HG03097 (cell line): ENCODE measurements around the gene GPR151.
"Not testable (repeated sequence)": the region's sequence is repeated elsewhere in the genome, so short reads cannot be mapped to it uniquely, and the experiment has no call there.

ENCODE experiments used
- ATAC-seq: cut with Tn5 transposase; IDR thresholded peaks from one replicate; pipeline ENCODE4 v1.9.1; 2021; ENCODE audit not compliant: unreplicated experiment, low FRiP score

The GPR151 gene

DNA sequence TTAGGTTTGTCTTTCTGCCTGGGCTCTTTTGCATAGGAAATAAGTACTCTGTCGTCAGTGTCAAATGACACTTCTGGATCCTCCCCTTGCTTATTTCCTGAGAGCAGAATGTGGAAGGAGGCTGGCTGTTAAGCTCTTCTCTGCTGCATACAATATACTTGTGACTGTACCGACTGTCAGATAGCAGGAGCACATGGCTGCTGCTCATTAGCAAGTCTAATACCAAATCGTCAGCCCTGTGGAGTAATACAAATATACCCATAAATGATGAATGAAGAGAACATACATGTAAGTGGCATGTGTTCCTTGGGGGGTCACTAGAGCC lies at the start of gene GPR151:
Gene GPR151, minus strand, starts transcription at position 40 of the 325 bp plus-strand sequence. CDS start 77 bp downstream, outside the sequence.
- ATAC-seq, result no peak

DNA sequence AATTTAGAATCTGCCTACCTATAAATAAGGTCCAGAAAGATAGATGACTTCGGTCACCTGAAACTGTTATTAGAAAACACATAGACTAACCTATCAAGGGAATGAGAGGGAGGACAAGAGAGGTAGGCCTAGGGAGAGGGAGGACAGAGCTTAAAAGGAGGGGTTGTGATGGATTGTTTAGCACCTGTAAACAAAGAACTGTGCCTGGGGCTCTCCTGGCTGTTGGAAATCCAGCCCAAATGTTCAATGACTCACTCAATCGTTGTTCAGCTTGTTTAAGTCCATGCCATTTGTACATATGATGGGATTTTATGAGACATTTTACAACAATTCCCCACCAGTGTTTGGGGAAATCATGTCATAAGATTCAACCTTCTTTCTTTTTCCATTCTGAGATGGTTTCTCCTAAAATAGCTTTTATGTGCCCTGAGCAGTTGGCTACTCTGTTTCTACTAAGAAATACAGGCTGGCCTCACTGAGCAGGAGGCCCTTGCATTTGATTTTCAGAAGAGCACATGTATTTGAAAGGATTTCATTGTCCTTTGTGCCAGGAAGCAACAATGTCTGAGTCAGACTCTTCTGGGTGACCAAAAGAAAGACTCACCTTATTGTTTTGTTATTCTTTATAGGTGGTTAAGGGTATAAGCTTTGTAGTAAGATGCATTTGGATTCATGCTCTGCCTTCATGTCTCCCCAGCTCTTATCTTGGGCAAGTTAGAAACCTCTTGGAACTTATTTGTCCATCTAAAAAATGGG lies 48.2 kb upstream of the GPR151 start:
- no peak for ATAC-seq

DNA sequence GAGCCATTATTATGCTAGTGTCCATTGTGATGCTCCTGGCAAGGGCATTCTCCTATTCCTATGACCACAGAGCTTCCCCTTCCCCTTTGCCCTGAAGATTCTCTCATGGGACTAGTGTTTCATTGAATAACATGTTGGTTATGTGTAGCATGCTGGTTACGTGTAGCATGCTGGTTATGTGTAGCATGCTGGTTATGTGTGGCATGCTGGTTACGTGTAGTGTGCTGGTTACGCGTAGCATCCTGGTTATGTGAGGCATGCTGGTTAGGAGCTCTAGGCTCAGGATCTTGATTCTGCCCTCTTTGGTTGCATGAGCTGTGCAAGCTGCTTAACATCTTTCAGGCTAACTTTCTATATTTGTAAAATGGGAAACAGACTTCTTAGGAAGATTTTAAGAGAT lies 46.5 kb upstream of the GPR151 start:
- ATAC-seq, result no peak

DNA sequence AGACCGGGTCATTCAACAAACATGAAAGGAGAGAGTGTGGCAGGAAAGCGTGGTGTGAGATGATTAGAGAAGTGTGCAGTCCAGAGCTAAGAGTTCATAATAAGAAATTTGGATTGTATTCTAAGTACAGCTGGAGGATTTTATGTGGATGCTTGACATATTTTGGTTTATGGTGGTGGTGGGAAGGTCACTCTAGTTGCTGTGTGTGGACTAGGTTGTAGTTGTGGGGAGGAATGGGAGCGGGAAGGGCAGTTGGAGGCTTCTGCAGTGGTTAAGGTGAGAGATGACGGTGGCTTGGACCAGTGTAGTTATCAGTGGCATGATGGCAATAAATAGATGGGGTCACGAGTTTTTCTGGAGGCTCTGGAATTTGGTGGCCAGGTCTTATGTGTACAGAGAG lies 45.7 kb upstream of the GPR151 start:
- ATAC-seq, result no peak

DNA sequence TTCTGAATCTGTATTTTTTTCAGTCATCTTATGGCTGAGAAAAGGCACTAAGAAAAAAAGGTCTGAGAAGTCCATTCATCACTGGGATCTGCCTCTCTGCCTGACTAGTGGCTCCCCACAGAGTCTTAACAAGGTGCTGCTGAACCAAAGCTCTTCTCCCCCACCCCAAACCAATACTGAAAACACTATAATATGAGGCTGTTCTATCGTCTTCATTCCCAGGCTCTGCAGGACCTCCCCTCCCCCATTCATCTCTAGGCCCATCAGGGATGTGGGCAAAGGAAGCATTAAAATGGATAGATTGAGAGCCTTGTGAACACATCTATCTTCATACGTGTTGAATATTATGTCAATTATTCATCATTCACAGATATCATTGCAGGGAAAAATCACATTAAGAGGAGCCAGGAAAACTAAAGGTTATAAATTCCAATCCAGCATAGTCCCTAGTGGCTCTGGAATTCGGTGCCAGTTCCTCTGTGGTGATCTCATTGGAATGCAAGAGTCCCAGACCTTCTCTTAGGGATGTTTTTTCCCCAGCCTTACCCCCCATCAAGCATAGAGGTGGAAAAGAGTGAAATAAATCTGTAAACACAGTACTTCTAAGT lies 44.3 kb upstream of the GPR151 start:
- ATAC-seq, result no peak

DNA sequence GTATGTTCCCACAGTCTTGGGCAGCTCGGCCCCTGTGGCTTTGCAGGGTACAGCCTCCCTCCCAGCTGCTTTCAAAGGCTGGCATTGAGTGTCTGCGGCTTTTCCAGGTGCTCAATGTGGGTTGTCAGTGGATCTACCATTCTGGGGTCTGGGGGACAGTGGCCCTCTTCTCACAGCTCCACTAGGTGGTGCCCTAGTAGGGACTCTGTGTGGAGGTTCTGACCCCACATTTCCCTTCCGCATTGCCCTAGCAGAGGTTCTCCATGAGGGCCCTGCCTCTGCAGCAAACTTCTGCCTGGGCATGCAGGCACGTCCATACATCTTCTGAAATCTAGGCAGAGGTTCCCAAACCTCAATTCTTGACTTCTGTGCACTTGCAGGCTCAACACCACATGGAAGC lies 40.9 kb upstream of the GPR151 start:
- not testable (repeated sequence) for ATAC-seq

DNA sequence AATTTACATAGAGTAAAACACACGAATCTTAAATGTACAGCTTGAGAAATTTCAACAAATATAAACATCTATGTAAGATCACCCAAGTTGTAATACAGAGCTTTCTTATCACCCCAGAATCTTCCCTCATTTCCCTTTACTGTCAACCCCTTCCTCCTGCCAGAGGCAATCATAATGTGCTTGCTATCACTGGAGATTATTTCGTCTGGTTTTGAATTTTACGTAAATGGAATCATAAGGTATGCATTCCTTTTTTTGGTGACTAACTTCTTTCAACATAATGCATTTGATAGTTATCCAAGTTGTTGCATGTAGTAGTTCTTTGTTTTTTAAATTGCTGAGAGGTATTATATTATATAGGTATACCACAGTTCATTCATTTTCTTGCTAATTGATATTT lies 37.5 kb upstream of the GPR151 start:
- no peak for ATAC-seq

DNA sequence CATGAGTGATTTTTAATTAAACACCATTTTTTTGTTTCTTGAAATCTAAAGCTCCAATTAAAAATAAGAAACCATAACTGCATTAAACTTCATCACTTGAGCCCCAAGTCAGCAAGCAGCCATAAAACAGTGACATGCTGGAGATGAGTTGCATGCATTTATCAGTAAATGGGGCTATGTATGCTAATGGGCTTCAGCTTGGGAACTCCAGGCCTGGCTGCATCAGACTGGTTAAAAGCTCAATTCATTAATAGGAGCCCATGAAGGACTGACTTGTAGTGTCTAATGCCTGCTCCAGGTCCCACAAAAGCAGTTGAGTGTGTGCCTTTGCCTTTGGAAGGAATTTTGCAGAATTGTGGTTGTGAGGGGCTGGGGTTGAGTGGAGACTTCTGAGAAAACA lies 33.6 kb upstream of the GPR151 start:
- ATAC-seq, result no peak

DNA sequence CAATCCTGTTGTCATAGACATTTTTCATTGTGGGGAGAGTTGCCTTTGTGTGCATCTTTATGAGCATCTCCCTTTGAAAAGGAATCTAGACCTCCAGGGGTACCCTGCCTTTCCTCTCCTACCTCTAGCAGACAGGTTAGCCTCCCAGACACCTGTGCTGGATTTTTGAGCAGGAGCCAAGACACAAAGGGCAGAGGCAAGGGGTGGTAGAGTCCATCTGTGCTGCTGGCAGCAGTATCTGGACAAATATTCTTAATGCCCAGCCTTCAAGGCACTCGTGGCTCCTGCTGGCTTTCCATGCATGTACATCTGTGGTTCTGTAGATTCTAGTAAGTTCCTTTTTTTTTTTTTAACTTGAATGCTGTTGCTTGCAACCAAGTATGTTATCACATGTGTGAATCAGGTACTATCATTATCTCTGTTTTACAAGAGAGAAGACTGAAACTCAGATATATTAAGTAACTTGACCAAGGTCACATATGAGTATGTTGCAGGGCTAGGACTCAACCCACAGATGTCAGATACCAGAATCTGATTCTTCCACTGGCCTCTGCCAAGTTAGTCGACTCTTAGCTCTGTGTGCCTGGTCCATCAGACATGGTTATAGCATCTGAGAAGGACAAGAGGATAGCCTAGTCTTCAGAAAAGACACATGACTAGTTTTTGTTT lies 32.9 kb upstream of the GPR151 start:
- ATAC-seq, result no peak

DNA sequence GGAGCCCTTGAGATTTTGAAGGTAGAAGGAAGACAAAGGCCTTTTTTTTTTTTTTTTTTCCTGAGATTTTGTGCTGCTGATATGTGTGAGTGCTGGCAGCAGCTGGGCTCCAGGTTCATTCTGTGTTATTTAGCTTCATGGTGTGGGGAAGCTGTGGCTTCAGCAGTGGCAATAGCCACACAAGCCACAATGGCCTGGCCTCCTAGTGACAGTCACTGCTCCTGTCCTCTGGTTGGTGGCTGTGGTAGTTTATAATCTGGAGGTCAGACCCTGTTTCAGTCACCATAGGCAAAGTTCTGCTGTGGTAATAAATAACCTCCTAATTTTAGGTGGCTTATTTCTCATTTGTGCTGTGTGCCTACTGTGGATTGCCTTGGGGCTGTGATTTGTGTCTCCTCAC lies 28.2 kb upstream of the GPR151 start:
- no peak for ATAC-seq

DNA sequence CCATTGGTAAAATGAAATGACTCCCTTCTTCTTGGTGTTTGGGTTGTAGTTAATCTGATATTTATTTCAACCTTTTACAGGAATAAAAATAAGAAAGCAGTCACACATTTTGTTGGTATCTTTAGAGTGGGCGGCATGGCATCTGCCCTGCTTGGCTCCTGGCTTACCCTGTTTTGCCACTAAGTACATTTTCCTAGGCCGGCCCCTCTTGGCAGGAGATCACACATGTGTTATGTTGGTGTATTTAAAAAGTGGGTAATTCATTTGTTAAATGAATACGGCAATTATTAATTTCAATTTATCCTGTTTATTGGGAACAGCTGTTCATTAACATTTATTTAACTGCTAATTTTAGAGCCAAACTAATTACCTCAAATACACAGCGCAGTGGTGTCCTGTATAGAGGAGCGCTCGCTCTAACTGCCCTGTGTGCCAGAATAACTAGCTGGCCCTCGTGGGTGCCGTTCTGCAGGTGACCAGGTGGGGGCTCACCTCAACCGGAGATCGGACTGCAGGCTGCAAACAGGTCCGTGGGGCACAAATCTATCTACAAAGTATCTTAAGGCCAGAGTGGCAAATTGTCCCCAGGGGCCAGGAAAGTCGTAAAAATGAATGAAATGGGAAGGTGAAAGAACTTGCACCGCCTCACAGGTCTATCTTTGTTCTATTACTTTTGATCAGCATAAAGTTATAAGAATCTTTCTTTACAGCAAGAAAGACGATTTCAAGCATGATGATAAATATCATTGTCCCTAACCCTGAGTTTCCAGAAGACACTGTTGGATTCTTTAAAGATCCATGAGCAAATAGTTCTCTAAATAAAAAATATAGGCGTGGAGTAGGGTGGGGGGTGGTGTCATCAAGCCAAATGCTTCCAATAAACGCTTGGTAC lies 26.2 kb upstream of the GPR151 start:
- ATAC-seq, result peak; percentile 90

DNA sequence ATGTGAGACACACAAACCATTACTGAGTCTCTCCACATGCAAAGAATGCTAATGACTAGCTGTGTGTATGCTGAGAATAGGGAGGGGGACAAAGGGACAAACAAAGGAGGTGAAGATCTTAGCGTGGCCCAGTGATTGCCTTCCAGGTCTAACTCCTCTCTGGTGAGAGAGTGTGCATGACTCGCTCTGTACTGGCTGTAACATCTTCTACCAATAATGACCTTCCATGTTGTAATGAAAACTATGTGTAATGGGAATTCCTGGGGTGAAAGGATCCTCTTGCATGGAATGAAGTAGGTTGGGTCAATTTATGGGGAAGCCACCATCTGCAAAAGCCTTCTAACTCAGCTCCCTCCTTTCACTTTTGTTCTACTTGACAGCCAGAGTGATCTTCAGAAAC lies 24.4 kb upstream of the GPR151 start:
- no peak for ATAC-seq

DNA sequence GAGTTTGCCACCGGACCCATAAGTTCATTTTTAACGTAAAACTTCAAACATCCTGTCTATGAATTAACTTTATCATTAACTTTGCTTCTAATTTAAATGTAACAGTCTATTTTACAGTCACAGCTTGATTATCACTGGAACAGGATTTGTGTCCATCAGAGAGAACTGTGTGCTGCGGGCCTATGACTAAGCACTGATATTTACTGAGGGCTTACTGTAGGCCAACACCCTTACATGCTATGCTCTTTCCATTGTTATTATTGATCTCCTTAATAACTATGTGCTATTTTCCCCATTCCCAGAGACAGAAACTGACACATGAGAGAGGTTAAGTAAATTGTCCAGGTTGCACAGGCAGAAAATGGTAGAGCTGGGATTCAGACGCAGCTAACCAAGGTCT lies 24.0 kb upstream of the GPR151 start:
- ATAC-seq, result no peak

DNA sequence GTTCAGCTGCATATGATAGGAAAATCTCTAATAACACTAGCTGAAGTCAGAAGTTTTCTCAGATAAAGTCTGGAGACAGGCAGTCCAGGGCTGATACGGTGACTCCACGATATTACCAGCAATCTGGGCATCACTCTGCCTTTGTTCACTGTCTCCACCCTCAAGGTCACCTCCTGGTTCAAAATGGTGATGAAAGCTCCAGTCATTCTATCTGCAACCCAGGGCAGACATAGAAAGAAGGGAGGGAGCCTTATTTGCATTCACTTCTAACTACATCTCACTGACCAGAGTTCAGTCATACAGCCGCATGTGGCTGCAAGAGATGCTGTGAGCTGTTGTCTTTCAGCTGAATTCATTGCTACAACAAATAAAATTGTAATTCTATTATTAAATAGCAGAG lies 22.4 kb upstream of the GPR151 start:
- no peak for ATAC-seq

DNA sequence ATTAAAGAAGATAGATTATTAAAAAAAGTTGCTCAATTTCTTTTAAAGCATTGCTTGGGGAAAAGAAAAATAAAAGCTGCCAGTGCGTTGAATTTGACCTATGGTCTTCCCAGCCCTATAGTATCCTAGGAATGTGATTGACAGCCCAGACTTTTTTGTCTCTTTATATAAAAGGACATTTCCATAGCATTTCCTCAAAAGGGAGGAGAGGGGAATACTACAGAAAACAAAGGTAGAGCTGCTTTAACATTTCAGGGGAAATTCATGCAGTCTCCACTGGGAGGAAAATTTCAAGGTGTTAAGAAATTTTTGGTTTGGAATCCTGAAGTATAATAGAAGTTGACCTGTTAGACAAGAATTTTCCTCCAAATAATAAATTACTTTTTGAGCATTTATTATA lies 17.9 kb upstream of the GPR151 start:
- ATAC-seq, result no peak

DNA sequence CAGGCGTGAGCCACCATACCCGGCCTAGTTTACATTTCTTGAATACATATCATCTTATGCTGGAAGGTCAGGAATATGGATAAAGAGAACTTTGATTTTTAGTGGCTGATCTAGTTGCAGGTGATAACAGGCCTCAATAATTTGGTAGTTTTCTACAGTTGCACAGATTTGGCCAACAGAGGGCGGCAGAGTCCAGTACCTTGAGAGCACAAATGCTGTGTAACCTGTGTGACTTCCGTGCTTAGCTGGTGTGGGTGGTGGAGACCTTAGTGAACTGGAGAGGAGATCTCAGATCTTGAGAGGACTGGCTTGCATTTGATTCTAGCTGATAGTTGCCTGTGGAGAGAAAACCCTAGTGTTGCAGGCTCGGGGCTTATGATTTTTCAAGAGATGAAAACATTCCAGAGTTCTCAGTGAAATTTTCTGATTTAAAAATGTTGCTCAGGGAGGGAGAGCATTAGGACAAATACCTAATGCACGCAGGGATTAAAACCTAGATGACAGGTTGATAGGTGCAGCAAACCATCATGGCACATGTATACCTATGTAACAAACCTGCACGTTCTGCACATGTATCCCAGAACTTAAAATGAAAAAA lies 17.4 kb upstream of the GPR151 start:
- peak; percentile 92 for ATAC-seq

DNA sequence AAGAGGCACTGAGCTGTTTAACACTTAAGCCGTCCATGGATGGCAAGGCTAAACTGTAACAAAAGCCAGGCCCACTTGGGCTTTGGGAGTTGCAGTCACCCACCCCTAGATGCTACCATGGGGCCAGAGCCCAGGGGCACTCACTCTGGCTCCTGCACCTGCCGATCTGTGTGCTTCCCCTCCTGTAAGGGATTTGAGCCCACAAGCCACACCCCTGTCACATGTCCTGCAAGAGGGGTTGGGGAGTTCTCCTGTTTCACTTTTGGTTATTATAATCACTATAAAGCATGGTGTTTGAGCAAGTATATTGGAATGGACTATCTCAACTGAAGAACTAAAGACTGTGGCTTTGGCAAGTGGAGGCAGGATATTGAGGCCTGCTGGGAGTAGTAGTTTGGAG lies 14.0 kb upstream of the GPR151 start:
- no peak for ATAC-seq

DNA sequence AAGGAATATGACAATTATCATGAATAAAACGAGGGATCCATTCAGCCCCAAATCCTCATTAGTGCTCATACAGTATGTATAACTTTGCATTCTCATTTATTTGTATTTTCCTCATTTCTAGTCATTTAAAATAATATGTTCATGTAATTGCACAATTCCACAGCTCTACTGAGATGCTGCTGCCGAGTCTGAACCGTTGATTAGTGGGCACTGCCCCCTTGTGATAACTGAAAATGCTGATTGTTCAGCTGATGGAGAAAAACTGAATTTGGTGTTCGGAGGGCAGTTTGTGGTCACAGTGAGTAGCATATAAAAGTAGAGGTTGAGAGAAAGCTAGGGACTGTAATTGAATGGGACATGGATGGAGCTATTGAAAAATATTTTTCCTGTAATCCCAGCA lies 12.2 kb upstream of the GPR151 start:
- ATAC-seq, result no peak

DNA sequence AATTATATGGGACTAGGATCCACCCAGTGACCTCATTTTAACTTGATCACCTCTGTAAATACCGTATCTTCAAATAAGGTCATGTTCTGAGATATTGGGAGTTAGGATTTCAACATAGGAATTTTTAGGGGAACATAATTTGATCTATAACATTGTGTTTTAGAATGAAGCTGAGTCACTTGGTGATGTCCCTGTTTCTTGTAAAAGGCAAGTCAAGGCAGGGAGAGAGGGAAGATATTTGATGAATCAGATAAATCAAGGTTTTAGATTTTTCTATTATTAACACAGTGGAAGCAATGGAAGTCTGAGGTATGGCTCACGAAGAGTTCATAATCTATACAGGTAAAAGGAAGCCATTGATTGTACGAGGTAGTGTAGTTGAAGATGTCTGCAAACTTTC lies 11.8 kb upstream of the GPR151 start:
- ATAC-seq, result no peak

DNA sequence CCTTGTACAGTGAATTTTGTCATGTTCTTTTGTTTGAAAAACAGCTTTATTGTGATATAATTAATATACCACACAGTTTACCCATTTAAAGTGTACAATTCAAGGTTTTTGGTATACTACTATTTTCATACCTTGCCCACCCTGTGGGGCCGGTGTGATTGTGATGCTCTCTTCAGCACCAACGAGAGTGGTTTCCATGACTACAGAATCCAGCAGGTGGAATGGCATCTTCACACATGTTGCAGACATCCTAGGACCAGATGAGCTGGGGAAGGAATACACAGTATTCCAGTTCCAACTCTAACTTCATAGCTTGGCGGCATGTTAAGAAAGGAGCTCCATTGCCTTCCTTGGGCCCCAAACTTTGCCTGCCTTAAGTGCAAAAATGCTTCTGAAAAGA lies 7.7 kb upstream of the GPR151 start:
- ATAC-seq, result no peak
